CD4-positive, alpha-beta T cell (primary cell): ENCODE data around the gene RNASEH2B. TPM values are rescaled to one million over a fixed set of nuclear protein-coding genes. Genes with fewer than 3 reads are reported as not detected.

Experiments used
- ATAC-seq: fragments of 200-7000 bp; cut with Tn5 transposase; one replicate; pipeline ENCODE4 v1.10.0; 2022; ENCODE audit warnings: mild to moderate bottlenecking; ENCODE audit not compliant: poor library complexity
- CTCF ChIA-PET: fragments of 350-600 bp; sonication (Branson Sonifier 250); formaldehyde crosslinking; loops from one replicate; lab custom pipeline; 2021; ENCODE audit warnings: antibody characterized with exemption, inconsistent platforms; lab: Charles Lee
- POLR2A ChIA-PET: fragments of 350-600 bp; sonication (Branson Sonifier 250); formaldehyde crosslinking; loops from one replicate; lab custom pipeline; 2021; ENCODE audit warnings: antibody characterized with exemption, inconsistent platforms; lab: Charles Lee
- DNase-seq, 14 experiments: peaks; one replicate each; pipeline ENCODE4 v3.0.0-alpha.2; 2013 to 2020; ENCODE audit warnings: mixed read lengths in 2 of 14
- H3K27ac ChIP-seq, 2 donors: one replicate each; pipeline versions ENCODE4 v1.5.1 to v1.7.0; 2013; ENCODE audit warnings: low read length in 2 of 2, low read depth in 1 of 2, mild to moderate bottlenecking in 1 of 2
- H3K27me3 ChIP-seq, 2 experiments: 1 replicate in 1 of 2; 2 replicates in 1 of 2; pipeline versions ENCODE4 v1.6.1 to v1.7.0; 2013; ENCODE audit warnings: low read length in 2 of 2, control low read depth in 1 of 2, mild to moderate bottlenecking in 1 of 2, moderate library complexity in 1 of 2; ENCODE audit not compliant: insufficient read depth in 2 of 2, control insufficient read depth in 1 of 2
- H3K36me3 ChIP-seq: one replicate; pipeline ENCODE4 v1.6.1; 2013; ENCODE audit warnings: low read length, control low read depth; ENCODE audit not compliant: insufficient read depth
- H3K4me1 ChIP-seq: one replicate; pipeline ENCODE4 v1.6.1; 2013; ENCODE audit warnings: low read length, control low read depth; ENCODE audit not compliant: insufficient read depth
- H3K4me3 ChIP-seq: one replicate; pipeline ENCODE4 v1.5.1; 2013; ENCODE audit warnings: mild to moderate bottlenecking, low read length, moderate library complexity
- H3K9me3 ChIP-seq, 2 experiments: 1 replicate in 1 of 2; 2 replicates in 1 of 2; pipeline versions ENCODE4 v1.6.1 to v1.7.0; 2013; ENCODE audit warnings: low read length in 2 of 2, mild to moderate bottlenecking in 2 of 2, control low read depth in 1 of 2, moderate library complexity in 1 of 2; ENCODE audit not compliant: control insufficient read depth in 1 of 2, insufficient read depth in 1 of 2
- H3K27ac Mint-ChIP-seq: one replicate; pipeline ENCODE4 v1.8.0; 2020; ENCODE audit warnings: mixed read lengths
- H3K27me3 Mint-ChIP-seq: one replicate; pipeline ENCODE4 v1.8.0; 2021; ENCODE audit warnings: mixed read lengths
- H3K36me3 Mint-ChIP-seq: one replicate; pipeline ENCODE4 v1.8.0; 2021; ENCODE audit warnings: low read depth, mixed read lengths
- H3K4me1 Mint-ChIP-seq: one replicate; pipeline ENCODE4 v1.8.0; 2021; ENCODE audit warnings: low read depth, mixed read lengths
- H3K4me3 Mint-ChIP-seq: one replicate; pipeline ENCODE4 v1.8.0; 2020; ENCODE audit warnings: mild to moderate bottlenecking, mixed read lengths
- H3K9me3 Mint-ChIP-seq: one replicate; pipeline ENCODE4 v1.8.0; 2020; ENCODE audit warnings: mixed read lengths
- CTCF ChIP-seq: fragments of 200-600 bp; IDR thresholded peaks from one replicate; pipeline ENCODE4 v1.8.0; 2022; ENCODE audit warnings: antibody characterized with exemption, mild to moderate bottlenecking
- intact Hi-C, 2 experiments: fragments of 100-400 bp; cut with DNase I in 1 of 2; cut with micrococcal nuclease in 1 of 2; formaldehyde crosslinking; loops; one replicate each; pipeline versions ENCODE4 v1.15.1 to v1.9.0; 2023 to 2025; cut with DNase I, micrococcal nuclease
- polyA plus RNA-seq, 2 donors: library from polyadenylated mRNA; unstranded; fragments of 120-200 nt; gene quantifications; one replicate each; pipeline ENCODE4 v1.2.1, GENCODE V29; 2013
- total RNA-seq, 174 experiments: library from RNA in 2 of 174; stranded (reverse) in 2 of 174; gene quantifications; one replicate each; pipeline ENCODE4 v1.2.3 and lab custom pipeline; 2021 to 2026

The RNASEH2B gene, protein sequence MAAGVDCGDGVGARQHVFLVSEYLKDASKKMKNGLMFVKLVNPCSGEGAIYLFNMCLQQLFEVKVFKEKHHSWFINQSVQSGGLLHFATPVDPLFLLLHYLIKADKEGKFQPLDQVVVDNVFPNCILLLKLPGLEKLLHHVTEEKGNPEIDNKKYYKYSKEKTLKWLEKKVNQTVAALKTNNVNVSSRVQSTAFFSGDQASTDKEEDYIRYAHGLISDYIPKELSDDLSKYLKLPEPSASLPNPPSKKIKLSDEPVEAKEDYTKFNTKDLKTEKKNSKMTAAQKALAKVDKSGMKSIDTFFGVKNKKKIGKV
- 10 to 100 TPM; 68.4 to 74.6 TPM for total RNA-seq
- polyA plus RNA-seq (2013, experiment 1 of 2): 76.0 TPM
- polyA plus RNA-seq (2013, experiment 2 of 2): 80.1 TPM
- total RNA-seq (lab: John Stamatoyannopoulos, UW): 49.1 to 159 (median 93.2) reads per million in 172 experiments

DNA sequence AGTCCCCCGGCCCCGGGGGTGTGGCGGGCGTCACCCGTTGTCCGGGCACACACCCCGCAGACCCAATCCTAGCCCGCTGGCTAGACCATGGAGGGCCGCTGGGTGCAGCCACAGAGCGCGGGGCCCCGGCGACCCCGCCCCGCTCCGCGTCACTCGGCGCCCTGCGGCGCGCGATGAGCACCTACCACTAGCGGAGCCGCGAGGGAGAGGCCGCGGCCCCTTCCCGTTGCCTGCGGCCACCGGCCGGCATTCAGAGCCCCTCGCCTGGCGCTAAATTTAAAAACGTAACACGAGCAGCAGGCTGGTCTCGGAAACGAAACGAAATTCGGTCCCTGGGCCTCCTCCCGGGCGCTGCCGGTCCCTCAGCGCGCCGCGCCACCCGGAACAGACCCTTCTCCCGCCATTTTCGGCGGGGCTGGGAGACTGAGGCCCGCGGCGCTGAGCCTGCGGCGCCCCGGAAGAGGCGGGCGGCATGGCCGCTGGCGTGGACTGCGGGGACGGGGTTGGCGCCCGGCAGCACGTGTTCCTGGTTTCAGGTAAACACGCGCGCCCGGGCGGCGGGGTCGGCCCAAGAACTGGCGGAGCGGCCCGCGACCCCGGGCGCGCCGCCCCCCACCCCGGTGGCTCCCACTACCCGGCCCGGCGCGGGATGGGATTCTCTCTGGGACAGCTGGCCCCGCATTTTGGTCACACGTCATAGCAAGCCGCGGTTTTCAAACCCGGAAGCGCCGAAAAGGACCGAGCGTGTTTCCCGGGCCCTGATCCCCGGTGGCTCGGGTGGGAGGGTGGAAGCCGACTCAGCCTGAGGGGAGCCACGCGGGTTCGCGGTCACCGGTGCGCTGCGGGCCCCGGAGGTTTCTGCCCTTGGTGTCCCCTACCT is at the start of gene RNASEH2B:
RNASEH2B (plus strand) TSS at position 187 of the 880 bp plus-strand sequence; CDS start at position 473, 286 bp downstream.
- peaks cover 37% of the 10 kb centered on the region for H3K4me1 Mint-ChIP-seq
- CTCF ChIA-PET: interaction anchor here (1.6 to 2.0 kb wide), 2 partner anchors 17 to 913 kb away, joined by 3 to 8 read pairs; partner anchors contain the start of gene TRIM13
- H3K9me3 Mint-ChIP-seq: no peaks in the 10 kb centered on the region
- Histone ChIP-seq H3K27me3 (no peaks in the 10 kb centered on the region), H3K4me3 (peak within 1 kb of the TSS; percentile 94), H3K36me3 (no peaks in the 10 kb centered on the region), H3K4me1 (peaks cover 25% of the 10 kb centered on the region), H3K27ac (peak within 1 kb of the TSS; percentile 93 to 96), H3K9me3 (no peaks in the 10 kb centered on the region)
- intact Hi-C loops: loop anchor here (1.0 to 10.0 kb wide), 12 partner anchors 17 to 1235 kb away; partner anchors contain the start of genes KPNA3 (in 2 of the 2), SPRYD7 (in 1 of the 2) and TRIM13 (in 1 of the 2)
- H3K27me3 Mint-ChIP-seq: no peaks in the 10 kb centered on the region
- H3K4me3 Mint-ChIP-seq: peak within 1 kb of the TSS; percentile 90
- TF ChIP-seq CTCF: no peak
- POLR2A ChIA-PET: interaction anchor here (0.8 to 6.3 kb wide), 10 partner anchors 9 to 934 kb away, joined by 3 to 113 read pairs (median 9); partner anchors contain the start of gene TRIM13
- DNase-seq (peak; percentile 40 to 88 (median 60)), ATAC-seq (peak; percentile 71)
- H3K36me3 Mint-ChIP-seq: peaks cover 5% of the 10 kb centered on the region
- H3K27ac Mint-ChIP-seq: peak within 1 kb of the TSS; percentile 93

GRCh38 chr13:50864492-50864891 is 45.1 kb upstream of the RNASEH2B start:
- peaks cover 14% of the 10 kb centered on the region for H3K9me3 Mint-ChIP-seq
- ChIA-PET CTCF (no interaction called here), POLR2A (interaction anchor here (1.3 kb wide), 1 partner anchor 28 kb away, joined by 3 read pairs; no protein-coding TSS in a partner anchor)
- ATAC-seq (no peak), DNase-seq (no peak)
- TF ChIP-seq CTCF: no peak
- H3K36me3 Mint-ChIP-seq: peaks cover 4% of the 10 kb centered on the region
- no peak overlapping the region for H3K4me3 Mint-ChIP-seq
- no peak overlapping the region for H3K27ac Mint-ChIP-seq
- H3K27me3 Mint-ChIP-seq: no peaks in the 10 kb centered on the region
- no peaks in the 10 kb centered on the region for H3K4me1 Mint-ChIP-seq
- Histone ChIP-seq H3K9me3 (no peaks in the 10 kb centered on the region), H3K36me3 (no peaks in the 10 kb centered on the region), H3K27me3 (no peaks in the 10 kb centered on the region), H3K4me3 (no peak overlapping the region), H3K4me1 (no peaks in the 10 kb centered on the region), H3K27ac (no peak overlapping the region)
- intact Hi-C loops: no loop called here
